Inflammatory macrophage treated with lipopolysaccharide for 4 hours (primary cell): ENCODE data around the gene SGIP1.
A peak's percentile ranks its signal among the peaks of the same experiment; 100 is the strongest.
"Not testable (repeated sequence)": the region's sequence is repeated elsewhere in the genome, so short reads cannot be mapped to it uniquely, and the experiment has no call there.

Source experiments
- DNase-seq: peaks from one replicate; pipeline ENCODE4 v3.0.0-alpha.2; 2020

Gene SGIP1

GRCh38 chr1:66733348-66734017 is 199.5 kb downstream of the SGIP1 start:
- peak; percentile 16 for DNase-seq

GRCh38 chr1:66734531-66734930 is 200.6 kb downstream of the SGIP1 start:
- not testable (repeated sequence) for DNase-seq

- DNase-seq, result no peak
Observed at GRCh38 chr1:66737836-66738235, 203.9 kb downstream of the SGIP1 start.

- peak; percentile 73 for DNase-seq
Observed at GRCh38 chr1:66739401-66740157, 205.6 kb downstream of the SGIP1 start.

GRCh38 chr1:66745451-66745850 is 211.5 kb downstream of the SGIP1 start:
- no peak for DNase-seq

- DNase-seq, result no peak
Observed at GRCh38 chr1:66747501-66747900, 213.5 kb downstream of the SGIP1 start.

GRCh38 chr1:66750577-66750976 is 216.6 kb downstream of the SGIP1 start:
- DNase-seq, result no peak

GRCh38 chr1:66751160-66751559 is 217.2 kb downstream of the SGIP1 start:
- DNase-seq, result no peak

- DNase-seq, result peak; percentile 70
Observed at GRCh38 chr1:66752000-66752592, 218.1 kb downstream of the SGIP1 start, which contains the start of gene DYNLT5. Gene DYNLT5, plus strand, starts transcription at chr1:66752459. Its CDS starts 2,200 bp downstream, at chr1:66754659.

GRCh38 chr1:66752671-66753371 is 218.9 kb downstream of the SGIP1 start:
- no peak for DNase-seq

- DNase-seq, result no peak
Observed at GRCh38 chr1:66757722-66758240, 223.8 kb downstream of the SGIP1 start.

GRCh38 chr1:66758241-66758755 is 224.3 kb downstream of the SGIP1 start:
- peak; percentile 62 for DNase-seq

- no peak for DNase-seq
Observed at GRCh38 chr1:66760506-66760905, 226.6 kb downstream of the SGIP1 start.

- peak; percentile 81 for DNase-seq
Observed at GRCh38 chr1:66761221-66761620, 227.3 kb downstream of the SGIP1 start.

- peak; percentile 51 for DNase-seq
Observed at GRCh38 chr1:66764994-66765578, 231.1 kb downstream of the SGIP1 start.

GRCh38 chr1:66767626-66768025 is 233.7 kb downstream of the SGIP1 start:
- DNase-seq, result no peak

- DNase-seq, result no peak
Observed at GRCh38 chr1:66768965-66769364, 235.0 kb downstream of the SGIP1 start.

GRCh38 chr1:66769512-66770229 is 235.7 kb downstream of the SGIP1 start:
- DNase-seq, result no peak

- DNase-seq, result no peak
Observed at GRCh38 chr1:66770240-66770639, 236.3 kb downstream of the SGIP1 start.

GRCh38 chr1:66770694-66771093 is 236.7 kb downstream of the SGIP1 start:
- DNase-seq, result no peak

- DNase-seq, result no peak
Observed at GRCh38 chr1:66773227-66773626, 239.3 kb downstream of the SGIP1 start.

GRCh38 chr1:66774438-66774837 is 240.5 kb downstream of the SGIP1 start:
- DNase-seq, result no peak
